HG03469 (cell line): ENCODE data around the gene PACRG.
A peak's percentile ranks its signal among the peaks of the same experiment; 100 is the strongest.
"Not testable (repeated sequence)": the region's sequence is repeated elsewhere in the genome, so short reads cannot be mapped to it uniquely, and the experiment has no call there.

Source experiments
- ATAC-seq: cut with Tn5 transposase; IDR thresholded peaks from one replicate; pipeline ENCODE4 v1.9.1; 2021; ENCODE audit warnings: mild to moderate bottlenecking, moderate library complexity, moderate number of reproducible peaks; ENCODE audit not compliant: unreplicated experiment

Gene PACRG

DNA sequence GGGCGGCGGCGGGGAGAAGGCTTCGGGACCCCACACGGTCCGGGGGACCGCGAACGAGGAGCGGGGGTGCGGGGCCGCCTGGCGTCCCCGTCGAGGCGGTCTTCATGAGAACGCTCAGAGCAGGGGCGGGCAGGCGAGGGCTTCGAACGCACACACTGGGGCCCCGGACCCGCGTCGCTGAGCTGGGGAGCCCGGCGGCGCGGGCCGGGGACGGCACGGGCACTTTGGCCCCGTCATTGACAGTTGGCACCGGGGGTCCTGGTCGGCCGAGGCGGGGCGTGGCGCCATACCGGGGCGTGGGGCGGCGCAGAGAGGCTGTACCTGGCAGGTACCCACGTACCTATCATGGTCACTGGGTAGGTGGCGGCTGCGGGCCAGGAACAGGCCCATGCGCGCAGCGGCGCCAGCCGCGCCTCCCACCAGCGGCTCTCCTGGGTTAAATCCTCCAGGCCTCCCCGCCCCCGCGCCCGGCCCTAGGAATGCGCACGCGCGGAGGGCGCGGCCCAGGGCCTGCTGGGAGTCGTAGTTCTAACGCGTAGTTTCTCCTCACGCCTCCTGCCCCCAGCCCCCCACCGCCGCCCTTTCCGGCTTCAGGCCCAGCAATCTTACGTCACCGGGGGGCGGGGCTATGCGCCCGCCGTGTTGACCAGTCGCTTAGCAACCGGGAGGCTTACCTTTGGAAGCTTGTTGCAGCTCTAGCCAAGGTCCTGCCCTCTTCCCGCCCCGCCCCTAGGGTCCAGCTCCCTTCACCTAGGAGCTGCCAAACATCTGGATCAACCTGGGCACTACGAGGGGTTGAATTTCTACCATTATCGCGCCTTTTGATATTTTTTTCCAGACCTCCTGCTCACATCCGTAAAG, at the start of gene PACRG, which contains the start of gene PRKN:
Gene PACRG, plus strand, starts transcription at position 653 of the 861 bp plus-strand sequence.
Gene PRKN, minus strand, starts transcription at position 445 of the 861 bp plus-strand sequence.
- peak; percentile 94 for ATAC-seq

DNA sequence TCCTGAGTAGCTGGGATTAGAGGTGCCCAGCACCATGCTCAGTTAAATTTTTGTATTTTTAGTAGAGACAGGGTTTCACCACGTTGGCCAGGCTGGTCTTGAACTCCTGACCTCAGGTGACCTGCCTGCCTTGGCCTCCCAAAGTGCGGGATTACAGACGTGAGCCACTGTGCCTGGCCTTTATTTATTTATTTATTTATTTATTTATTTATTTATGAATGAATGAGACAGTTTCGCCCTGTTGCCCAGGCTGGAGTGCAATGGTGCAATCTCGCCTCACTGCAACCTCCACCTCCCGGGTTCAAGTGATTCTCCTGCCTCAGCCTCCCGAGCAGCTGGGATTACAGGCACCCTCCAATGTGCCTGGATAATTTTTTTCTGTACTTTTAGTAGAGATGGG, 48.9 kb upstream of the PACRG start:
- not testable (repeated sequence) for ATAC-seq

DNA sequence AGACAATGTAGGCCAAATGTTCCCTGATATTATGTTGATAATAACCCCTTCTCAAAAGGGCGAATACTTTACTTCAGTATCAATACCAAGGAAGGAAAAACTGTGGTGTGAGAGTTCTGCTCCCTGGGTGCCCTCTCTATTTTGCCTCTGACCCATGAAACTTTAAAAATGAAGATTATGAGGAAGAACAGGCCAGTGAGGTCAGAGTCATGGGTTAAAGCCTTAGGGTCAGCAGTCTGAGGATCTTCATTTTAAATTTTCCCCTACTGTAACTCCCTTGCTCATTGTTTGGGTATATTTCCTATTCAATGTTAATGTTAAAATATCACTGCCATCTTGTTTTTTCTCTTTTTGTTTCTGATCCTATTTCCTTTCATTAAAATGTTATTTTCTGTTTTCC, 48.1 kb upstream of the PACRG start:
- ATAC-seq: no peak

DNA sequence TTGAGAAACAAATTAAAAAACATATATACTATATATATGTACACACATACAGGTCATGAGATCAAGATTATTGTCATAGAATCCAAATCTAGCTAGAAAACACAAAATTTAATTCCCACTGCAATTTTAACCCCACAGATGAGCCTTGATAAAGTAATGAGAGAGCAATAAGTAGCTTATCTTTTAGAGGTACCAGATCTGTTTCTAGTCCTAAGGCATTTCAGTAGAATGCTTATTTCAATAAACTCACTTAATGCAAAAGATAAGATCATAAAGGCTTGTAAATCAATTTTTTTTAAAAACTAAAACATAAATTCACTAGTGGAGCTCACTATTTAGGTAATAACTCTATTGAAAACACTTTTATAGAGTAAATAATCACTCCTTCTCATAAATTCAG, 47.4 kb upstream of the PACRG start:
- ATAC-seq: no peak

DNA sequence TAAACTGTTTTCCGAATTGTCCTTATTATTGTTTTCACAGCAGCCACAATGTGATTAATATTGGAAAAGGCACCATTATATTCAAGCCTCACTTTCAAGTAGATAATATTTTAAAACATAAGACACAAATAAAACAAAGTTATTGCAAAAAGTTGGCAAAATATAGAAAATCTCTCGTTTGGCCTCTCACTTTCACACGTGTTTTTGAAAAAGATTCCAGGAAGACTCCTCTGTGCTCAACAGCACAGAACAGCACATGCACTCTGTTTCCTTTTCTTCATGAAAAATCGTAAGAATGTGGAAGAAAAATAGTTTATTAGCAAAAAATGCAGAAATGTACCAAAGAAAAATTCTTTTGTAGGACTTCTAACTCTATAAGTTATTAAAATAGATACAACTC, 46.9 kb upstream of the PACRG start:
- no peak for ATAC-seq

DNA sequence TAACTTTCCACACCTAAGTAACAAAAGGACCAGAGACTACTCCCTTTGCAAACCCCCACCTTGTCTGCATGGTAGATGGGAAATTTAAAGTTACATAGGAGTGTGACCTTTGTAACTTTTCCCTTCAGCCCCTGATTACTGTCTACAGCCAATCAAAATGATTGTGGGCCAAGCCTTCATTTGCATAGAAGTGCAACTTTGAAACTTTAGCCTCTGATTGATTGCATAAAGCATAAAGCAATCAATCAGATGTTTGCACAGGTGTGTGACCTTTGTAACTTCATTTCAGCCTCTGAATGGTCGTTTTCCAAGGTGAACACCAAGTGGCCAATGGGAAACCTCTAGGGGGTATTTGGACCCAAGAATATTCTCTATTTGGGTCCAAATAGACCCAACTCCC, 46.3 kb upstream of the PACRG start:
- no peak for ATAC-seq

DNA sequence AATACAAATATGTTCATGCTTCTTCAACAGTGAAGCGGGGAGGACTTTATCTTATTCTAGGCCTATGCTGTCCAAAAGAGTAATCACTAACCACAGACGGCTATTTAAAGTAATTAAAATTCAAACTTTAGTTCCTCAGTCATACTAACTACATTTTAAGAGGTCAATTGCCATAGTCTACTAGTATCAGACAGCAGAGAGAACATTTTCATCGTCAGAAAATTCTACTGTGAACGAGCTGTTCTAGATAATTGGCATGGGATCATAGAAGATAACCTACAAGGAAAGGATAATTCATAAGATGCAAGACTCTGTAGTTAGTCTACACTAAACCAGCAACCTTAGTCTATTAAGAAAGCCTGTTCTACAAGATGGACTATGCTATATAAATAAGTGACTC, 44.6 kb upstream of the PACRG start:
- no peak for ATAC-seq

DNA sequence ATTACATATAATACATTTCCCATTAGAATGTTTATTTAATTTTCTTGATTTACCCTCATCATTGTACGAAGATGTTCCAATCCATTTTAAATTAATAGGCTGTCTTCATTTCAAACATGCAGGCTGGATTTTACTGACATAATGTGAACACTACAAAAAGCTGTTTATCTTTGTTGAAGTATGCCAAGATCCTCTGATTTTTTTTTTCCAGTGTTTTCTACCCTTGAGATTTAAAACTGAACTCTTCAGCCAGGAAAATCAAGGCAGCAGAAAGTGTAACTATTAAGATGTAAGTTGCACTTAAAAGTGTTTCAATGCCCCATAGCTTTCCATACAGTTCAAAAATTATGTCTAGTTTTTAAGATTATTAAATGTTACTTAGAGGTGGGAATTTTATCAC, 43.7 kb upstream of the PACRG start:
- ATAC-seq: no peak

DNA sequence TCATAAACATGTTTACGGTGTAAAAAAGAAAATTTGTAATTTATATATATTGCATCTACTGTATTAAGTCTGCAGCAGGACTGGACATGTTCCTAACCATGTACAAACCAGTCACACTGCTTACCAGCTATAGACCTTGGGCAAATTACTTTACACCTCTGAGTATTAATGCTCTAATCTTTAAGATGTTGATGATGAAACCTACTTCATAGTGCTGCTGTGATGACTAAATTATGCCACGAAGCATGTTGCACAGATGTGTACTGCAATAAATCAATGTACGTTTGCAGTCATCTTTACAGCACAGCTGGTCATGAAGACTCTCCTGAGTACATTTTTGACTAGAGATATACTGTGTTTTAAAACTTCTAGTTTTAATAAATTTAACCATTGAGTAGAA, 42.8 kb upstream of the PACRG start:
- ATAC-seq: no peak

DNA sequence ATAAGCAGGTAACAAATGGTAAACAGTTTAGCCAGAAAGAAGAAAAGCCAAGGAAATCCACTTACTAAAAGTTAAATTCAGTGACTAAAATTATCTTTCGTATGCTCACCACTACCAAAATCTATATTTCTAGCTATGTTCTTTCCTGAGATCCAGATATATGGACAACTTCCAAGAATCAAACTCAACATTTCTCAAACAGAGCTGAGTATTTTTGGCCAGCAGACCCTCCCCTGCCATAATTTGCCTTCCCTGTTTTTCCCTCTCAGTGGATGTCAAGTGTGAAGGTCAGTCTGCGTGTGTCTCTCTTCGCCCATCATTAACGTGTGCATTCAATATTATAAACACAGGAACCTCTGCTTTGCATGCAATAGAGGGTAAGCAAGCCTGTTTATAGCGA, 42.2 kb upstream of the PACRG start:
- no peak for ATAC-seq

DNA sequence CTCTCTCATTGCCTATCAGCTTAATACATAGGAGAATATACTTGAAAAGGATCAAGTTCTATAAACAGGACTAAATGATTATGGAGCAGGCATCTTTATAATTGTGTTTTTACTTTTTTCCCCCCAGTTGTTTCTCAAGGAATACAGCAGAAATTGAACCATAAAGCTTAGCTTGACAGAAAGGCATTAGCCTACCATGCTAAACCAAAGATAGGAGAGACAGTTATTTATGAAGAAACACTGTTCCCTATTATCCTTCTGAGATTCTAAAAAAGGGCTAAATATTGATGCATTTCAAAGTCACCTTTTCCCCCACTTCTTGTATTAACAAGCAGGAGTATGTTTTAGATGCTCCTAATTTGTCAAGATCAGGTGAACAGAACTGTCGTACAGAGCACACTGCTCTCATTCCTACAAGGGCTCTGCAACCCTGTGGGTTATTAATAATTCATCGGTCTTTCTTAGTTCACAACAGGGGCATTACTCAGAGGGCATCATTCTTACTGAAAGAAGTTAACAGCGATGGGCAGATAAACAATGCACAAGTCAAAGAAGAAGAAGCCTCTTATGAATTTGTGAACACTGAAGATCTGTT, 38.9 kb upstream of the PACRG start:
- ATAC-seq: no peak

DNA sequence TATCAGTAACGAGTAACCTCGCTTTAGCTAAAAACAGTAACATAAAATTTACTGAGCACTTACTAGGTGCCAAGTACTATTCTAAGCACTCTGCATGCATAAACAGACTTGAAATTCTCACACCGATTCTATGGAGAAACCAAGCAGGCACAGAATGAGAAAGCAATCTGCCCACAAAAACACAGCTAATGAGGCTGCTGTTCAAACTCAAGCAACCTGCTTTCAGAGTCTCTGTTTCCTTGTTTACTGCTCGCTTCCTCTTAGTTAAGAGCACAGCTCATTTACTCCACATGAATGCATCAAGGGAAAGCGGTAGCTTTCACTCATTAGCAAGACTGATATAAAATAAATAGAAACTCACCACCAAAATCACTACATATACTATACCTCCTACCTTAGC, 37.6 kb upstream of the PACRG start:
- no peak for ATAC-seq

DNA sequence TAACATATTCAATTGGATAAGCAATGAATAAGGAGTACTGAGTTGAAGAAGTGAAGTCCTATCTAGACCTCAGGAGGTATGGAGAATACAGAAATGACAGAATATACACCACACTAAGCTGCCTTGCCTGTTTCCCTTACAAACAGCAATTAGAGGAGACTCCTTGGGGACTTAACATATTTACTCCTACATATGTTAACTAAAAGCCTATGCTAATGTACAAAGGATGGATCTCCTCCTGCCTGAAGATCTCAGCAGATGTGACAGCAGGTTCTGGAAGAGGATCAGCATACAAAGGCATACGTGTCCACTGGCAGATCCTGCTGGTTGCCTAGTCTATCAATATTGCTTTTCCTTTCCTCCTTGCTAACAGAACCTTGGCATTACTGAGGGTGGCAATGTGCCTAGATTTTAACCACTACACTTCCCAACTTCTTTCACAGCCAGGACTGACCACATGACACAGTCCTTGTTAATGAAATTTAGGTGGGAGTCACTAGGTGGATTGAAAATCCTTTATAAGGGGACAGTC, 29.8 kb upstream of the PACRG start:
- no peak for ATAC-seq

DNA sequence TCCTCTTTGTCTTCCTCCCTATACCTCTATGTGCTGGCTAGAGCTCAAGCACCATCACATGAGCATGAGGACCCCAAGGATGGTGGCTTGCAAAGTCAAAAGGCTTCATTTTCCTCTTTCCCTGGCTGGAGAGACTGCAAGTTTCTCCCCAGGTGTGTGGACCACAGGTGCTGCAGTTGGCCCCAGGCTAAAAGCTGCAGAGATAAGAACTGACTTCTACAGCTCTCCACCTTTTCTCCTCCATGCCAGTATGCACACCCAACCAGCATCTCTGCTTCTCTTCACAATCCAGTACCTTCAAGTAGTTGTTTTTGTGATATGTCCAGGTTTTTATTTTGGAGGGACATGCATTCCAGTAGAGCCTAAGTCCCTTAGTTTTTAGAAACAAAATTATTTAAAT, 29.3 kb upstream of the PACRG start:
- no peak for ATAC-seq

DNA sequence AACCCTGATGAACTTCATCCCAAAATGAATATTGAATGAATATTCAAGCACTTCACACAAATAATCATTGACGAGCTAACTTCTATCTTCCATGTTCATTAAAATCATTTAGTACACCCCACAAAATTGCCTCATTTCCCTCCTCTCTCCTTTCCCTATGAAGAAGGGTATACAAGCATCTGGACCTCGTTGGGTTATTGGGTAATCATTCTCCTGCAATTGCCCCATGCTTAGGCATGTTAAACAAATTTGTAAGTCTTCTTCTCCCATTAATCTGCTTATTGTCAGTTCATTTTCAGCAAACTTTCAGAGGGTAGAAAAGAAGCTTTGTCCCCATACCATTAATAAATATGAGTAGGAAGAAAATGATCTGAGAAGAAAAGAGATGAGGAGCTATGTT, 27.8 kb upstream of the PACRG start:
- no peak for ATAC-seq

DNA sequence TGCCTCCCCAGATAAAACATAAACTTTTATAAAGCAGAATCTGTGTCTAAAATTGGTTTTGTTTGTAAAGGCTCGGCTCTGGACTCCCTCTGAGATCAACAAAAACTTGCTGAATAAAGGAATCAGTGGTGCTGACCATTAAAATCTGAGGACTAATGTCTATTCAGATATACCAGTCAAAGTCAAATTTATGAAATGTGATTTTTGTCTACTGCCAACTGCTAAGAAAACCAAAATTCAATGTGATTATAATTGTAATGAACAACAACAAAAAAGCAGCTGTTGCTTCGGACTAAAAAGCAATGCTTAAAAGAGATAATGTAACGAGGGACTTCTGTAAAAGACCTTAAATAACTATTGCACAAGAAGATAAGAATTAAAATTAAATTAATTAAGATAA, 26.8 kb upstream of the PACRG start:
- ATAC-seq: no peak

DNA sequence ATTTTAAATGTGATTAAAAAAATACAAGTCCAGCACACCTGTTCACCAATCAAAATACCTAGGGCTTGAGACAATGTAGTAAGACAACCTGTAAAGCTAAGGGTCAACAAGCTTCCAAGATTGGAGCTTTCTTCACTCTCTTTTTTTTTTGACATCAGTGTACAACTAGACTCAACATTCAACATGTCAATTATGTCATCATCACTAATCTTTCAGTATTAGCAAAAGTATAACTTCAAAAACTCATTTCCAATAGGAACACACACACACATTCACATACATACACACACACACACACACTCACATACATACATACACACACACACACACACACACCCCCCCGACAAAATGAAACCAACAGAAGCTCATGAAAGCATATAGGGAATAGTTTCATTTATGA, 26.2 kb upstream of the PACRG start:
- ATAC-seq: no peak

DNA sequence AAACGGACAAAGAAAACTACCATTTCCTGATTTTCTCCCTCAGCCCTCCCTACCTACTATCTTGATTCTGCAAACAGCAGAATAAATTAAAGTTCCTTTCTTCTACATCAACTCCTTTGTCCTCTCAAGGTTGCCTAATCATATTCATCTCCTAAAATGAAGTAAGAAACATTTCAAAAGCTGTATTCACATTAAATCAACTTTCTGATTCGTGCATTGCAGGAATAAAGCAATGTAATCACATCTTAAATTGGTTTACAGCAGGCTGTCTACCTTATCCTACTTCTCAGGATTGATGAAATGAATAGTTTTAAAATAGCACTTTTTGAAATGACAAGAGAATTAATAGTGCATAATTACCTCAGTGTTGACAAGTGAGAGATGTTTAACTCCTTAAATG, 25.3 kb upstream of the PACRG start:
- no peak for ATAC-seq

DNA sequence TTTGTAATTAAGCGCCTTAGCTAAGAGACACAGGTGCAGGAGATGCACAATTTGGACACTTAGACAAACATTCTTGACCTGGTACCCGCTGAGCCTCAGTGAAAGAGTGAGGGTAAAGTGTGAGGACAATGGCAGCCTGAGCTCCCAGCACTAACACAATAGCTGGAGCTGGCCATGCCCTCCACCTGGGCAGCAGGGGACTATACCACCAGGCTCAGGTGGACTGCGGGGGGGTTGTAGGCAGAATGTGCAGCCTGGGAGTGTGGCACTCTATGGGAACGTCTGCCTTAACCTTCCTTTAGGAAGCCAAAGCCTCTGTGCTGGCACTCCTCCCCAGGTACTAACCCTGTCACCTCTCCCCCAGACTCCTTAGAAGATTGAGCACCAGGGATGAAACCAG, 23.8 kb upstream of the PACRG start:
- ATAC-seq: no peak

DNA sequence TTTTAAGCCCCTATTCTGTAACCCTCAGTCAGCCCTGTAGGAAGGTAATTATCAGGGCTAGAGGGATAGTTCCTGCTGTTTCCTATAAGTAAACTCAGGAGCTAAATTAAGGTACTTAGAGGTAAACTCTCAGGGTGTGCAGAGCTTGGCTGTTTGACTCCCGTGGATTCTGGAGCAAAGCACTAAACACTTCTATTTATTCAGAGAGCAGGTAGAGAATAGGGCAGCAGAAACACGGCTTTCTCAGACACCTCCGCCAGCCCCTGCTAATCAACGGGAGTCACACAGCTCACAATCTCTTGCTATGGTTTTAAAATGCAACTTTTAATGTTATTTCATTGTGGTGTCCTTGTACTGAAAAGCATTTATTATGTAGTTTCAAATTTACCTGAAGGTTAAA, 22.0 kb upstream of the PACRG start:
- ATAC-seq: no peak

DNA sequence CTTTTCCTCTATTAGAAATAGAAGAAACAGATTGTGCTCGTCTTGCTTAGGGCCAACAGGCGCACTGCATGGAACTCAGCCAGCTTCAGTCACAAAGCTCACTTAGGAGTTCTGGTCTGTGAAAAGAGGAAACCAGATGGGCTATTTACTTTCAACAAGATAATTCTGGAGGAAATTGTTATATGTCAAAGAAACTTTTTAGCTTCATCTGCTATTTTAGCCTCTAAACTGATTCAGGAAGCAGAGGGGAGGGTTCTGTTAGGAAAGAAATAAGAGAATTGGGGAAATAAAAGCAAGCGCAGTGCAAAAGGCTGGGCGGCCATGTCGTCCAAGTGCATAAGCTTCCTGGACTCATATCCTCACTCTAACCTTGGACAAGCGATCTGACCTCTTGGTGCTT, 21.5 kb upstream of the PACRG start:
- ATAC-seq: no peak

DNA sequence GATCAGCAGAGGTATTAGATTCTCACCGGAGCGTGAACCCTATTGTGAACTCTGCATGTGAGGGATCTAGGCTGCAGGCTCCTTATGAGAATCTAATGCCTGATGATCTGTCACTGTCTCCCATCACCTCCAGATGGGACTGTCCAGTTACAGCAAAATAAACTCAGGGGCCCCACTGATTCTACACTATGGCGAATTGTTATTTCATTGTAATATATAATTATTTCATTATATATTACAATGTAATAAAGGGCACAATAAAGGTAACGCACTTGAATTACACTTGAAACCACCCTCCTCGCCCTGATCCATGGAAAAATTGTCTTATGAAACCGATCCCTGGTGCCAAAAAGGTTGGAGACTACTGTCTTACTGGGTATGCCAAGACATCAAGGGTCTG, 18.8 kb upstream of the PACRG start:
- no peak for ATAC-seq
